Measurements from ENCODE around the gene ASCC2.

- TF ChIP-seq, protein P1, sequence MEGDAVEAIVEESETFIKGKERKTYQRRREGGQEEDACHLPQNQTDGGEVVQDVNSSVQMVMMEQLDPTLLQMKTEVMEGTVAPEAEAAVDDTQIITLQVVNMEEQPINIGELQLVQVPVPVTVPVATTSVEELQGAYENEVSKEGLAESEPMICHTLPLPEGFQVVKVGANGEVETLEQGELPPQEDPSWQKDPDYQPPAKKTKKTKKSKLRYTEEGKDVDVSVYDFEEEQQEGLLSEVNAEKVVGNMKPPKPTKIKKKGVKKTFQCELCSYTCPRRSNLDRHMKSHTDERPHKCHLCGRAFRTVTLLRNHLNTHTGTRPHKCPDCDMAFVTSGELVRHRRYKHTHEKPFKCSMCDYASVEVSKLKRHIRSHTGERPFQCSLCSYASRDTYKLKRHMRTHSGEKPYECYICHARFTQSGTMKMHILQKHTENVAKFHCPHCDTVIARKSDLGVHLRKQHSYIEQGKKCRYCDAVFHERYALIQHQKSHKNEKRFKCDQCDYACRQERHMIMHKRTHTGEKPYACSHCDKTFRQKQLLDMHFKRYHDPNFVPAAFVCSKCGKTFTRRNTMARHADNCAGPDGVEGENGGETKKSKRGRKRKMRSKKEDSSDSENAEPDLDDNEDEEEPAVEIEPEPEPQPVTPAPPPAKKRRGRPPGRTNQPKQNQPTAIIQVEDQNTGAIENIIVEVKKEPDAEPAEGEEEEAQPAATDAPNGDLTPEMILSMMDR (conservative IDR thresholded peaks at IDR 0.05; ENCODE audit: low read depth, low read length) = no peak
- no peak for TF ChIP-seq EZH2 (IDR thresholded peaks at IDR 0.05; ENCODE audit: borderline replicate concordance, low read depth, low read length, poor library complexity, severe bottlenecking)
These were observed 57.1 kb downstream of the ASCC2 start for GRCh38 chr22:29780748-29781676.
